Fibroblast of peridontal ligament (primary cell): ENCODE data around the gene CFAP161.

Source experiments
- DNase-seq: peaks from one replicate; pipeline ENCODE4 v3.0.0-alpha.2; 2010; ENCODE audit errors: extremely low read depth

CFAP161 gene

DNA sequence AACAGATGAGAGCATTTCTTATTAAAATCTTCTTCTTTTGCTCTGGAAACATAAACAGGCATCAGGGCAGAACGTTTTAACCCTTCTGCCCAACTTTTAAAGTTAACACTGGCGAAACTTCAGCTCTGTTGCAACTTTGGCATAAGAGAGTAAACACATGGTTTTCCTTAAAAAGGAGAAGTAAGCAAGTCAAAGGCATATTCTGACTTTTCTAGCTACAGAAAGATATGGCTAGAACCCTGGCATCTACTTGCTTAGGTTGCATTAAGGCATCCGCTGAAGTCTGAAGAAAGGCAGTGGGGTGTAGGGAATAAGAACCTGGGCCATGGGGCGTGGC, 49.3 kb downstream of the CFAP161 start:
- DNase-seq: peak; percentile 65

DNA sequence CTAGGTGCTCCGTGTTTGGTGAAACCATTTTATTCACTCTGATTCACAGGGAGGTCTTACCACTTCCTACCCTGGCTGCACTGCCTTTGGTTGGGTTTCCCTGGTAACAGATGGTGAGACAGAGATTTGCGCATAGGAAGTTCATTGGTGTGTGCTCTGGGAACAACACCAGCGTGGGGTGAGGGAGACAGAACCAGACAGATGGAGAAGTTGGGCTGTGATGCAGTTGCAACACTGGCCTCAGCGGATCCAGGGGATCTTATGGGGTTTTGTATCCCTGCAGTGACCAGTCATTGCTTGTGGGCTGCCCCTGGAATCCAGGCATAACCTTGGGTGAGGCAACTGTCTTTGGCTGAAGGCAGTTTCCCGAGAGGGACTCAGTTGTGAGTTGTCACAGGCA, 50.1 kb downstream of the CFAP161 start:
- peak; percentile 30 for DNase-seq

GRCh38 chr15:81185631-81186295, 51.7 kb downstream of the CFAP161 start:
- no peak for DNase-seq

DNA sequence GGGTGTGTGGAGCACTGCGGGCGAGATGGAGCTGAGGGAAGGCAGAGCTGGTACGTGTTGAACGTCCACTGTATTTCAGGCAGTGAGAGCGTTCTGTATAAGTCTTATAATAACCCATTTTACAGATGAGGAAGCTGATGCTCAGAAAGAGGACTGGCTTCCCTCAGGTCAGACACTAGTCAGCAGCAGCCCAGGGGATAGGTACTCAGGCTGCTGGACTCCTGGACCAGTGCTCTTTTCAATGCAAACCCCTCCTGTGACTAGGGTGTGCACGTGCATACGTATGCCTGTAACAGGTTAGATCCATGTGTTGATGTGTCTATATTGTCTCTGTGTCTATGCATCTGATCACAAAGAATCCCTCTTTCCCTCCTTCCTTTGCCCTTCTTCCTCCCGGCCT, 54.3 kb downstream of the CFAP161 start:
- DNase-seq: no peak

DNA sequence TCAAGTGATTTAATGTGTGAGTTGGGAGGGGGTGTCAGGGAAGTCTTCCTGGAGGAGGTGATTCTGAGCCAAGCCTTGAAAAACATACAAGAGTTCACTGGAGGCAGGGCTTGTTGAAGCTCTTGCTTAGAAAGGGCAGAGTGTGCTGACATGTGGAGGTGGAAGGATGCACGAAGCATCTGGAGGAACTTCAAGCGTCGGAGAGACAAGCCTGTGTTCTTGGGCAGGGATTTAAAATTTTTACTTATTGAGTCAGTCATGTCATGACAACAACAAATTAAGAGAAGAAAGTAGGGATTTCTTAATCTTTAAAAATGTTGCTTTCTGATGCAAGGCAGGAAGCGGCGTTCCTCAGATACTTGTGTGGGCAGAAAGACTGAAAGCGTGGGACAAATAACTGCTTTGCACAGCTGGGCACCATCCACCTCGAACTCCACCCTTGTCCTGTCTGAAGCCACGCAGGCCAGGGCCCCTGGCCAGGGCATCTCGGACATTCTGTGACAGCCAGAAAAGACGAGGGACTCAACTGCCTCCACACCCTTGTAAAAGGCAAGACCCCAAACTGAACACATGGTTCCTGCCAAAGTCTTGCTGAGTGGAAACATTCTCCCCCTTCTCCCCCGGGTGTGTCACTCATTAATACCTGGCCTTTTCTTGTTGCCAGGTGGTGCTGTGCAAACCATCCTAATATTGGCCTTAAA, 55.7 kb downstream of the CFAP161 start:
- peak; percentile 96 for DNase-seq

DNA sequence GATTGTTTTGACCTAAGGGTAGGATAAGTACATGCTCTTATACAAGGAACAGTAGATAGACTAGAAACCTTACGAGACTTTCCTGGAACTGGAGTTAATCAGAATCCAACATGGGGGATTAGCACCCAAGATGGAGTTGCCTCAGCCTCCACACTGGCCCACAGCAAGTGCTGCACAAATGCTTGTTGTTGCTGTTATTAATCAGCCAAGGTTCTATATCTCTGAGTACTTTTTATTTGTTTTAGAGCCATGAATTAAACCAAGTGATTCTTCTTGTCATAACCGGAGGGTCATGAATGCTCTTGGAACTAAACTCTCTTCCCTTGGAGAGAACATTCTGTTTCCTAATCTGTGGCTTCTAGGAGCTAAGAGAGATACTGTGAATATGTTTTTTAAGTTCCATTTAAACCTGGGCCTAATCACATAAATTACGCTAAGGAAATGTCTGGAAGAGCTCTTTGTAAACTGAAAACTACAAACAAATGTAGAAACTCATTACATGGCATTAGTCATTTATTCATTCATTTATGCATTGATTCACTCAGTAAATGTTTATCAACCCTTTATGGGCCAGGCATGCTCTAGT, 56.9 kb downstream of the CFAP161 start:
- no peak for DNase-seq

DNA sequence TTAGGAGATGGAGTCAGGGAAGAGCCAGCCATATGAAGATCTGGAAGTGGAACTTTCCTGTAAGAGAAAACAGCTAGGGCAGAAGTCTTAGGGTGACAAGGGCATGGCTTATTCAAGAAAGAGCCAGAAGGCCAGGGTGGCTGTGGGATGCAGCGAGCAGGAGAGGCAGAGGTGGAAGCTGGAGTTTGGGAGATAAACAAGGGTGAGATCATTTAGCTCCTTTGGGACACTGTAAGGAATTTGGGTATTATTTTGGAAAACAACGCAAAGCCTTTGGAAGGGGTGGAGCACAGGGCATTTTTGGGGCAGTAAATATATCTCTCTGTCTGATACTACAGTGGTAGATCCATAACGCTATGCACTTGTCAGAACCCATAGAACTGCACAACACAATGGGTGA, 57.6 kb downstream of the CFAP161 start:
- DNase-seq: no peak

- DNase-seq: no peak
Measured at GRCh38 chr15:81194723-81195122, 60.7 kb downstream of the CFAP161 start.

DNA sequence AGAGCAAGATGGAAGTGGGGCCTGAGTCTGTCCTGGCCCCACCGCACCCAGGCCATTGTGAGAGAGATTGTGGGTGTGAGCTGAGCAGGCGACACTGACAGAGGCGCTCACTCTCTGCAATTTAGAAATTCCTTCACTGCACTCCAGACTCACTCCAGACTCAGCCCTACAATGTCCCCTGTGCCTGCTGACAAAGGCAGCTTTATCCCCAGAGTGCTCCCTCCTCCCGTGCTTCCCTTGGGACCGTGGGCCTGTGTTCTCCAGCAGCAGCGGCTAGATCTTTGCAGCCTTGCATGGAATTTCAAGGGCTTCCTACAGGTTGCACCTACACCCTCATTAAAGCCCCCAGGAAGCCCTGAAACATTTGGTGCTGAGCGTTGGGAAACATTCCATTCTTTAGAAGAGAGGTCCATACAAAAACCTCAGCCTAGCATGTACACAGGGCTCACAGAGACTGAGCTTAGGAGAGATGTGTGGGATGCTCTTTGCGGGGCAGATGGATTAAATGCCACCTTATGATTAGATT, 61.3 kb downstream of the CFAP161 start:
- no peak for DNase-seq

GRCh38 chr15:81196576-81197254, 62.6 kb downstream of the CFAP161 start, which contains the start of gene IL16:
IL16 (plus strand) TSS chr15:81196879; CDS start chr15:81225400, 28,521 bp downstream.
- DNase-seq: no peak

- DNase-seq: no peak
Measured at GRCh38 chr15:81197255-81197630, 63.2 kb downstream of the CFAP161 start.

DNA sequence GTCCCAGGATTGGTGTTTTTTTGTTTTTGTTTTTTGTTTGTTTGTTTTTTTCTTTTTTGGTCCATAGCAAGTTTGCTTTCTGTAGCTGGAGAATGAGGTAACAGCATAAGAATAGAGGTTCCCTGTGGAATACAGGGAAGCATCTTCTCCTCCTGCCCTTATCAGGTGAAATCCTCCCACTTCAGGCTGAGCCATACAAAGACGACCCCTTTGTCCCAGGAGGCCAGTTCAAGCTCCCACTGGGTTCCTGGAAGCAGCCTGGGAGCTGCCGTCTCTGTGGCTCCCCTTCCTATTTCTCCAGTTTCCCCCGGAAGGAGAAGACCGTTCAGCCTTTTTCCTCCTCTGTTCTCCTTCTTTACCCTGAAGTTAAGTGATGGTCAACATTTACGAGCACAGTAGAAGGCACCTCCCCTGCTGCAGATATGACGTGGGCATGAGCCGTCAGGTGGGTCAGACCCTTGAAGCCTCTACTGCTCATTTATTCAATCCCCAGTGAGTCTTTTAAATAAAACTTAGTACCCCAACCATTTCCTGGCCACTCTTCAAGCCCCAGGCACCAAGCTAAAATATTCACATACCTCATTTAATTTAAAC, 63.7 kb downstream of the CFAP161 start:
- DNase-seq: no peak
